ENCODE results near the gene ITPR2.
"Not testable (repeated sequence)": the region's sequence is repeated elsewhere in the genome, so short reads cannot be mapped to it uniquely, and the experiment has no call there.

The ITPR2 gene

DNA sequence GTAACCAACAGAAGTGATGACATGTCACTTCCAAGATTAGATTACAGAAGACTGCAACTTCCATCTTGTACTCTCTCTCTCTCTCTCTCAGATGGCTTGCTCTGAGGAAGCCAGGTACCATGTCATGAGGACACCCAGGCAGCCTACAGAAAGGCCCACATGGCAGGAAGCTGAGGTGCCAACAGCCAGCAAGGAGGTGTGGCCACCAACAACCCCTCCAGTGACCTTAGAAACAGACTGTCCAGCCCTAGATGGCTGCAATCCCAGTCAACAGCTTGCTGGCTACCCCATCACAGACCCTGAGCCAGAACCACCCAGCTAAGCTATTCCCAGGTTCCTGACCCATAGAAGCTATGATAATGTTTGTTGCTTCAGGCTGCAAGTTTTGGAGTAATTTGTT, 178.4 kb downstream of the ITPR2 start:
- DNase-seq: no peak

DNA sequence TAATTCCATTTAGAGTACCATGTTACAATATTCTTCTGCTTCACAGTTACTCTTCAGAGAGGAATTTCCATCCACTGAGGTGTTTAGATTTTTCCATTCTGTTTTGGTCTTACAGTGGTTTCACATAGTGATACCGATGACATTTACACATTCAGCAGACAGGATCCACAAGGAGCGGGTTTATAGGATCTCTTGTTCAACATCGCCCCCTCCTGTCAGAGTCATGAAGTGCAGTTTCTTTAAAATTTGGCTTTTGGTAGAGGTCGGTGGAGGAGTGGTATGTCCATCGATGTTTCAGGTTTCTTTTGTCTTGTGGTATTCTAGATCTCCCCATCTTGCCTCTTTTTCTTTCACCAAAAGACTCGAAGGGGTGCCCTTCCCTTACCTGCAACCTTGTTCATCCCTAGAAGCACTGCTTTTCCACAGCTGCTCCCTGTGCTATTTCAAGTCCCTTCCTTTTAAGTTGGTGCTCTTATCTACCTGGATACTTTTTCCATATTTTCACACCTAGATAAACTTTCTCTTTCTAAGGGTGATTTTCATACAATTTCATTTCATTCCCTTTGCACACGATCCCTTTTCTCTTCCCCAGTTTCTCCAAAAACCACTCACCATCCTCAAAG, 181.3 kb downstream of the ITPR2 start:
- DNase-seq: peak; percentile 77

DNA sequence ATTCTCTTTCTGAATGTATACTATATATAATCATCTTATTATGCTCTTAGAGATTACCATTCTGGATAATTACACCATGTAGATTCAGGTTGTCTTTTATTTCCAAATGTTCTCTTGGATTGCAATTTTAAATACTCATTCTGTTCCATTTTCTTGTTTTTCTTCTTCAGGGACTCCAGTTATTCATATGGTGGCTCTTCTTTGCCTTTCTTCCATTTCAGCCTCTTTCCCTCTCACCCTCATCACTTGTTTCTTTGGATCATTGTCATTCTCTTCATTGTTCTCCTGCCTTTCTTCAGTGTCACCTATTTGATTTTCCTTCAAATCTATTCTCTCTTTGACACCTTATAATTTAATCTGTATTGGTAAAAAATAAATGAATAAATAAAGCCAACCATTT, 182.0 kb downstream of the ITPR2 start:
- DNase-seq: no peak

DNA sequence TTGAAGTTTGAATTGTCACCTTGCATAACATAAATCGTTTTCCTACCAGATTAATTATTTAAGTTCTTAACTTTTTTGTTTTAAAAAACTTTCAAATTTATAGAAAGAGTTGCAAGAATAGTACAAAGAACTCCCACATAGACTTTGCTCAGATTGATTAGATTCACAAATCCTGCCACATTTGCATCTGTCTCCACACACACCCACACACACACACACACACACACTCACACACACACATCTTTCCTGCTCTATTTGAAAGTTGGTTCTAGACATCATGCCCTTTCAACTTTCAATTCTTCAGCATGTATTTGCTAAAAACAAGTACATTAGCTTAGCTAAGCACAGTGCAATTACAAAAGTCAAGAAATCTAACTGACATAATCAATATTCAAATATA, 184.0 kb downstream of the ITPR2 start:
- DNase-seq: no peak

DNA sequence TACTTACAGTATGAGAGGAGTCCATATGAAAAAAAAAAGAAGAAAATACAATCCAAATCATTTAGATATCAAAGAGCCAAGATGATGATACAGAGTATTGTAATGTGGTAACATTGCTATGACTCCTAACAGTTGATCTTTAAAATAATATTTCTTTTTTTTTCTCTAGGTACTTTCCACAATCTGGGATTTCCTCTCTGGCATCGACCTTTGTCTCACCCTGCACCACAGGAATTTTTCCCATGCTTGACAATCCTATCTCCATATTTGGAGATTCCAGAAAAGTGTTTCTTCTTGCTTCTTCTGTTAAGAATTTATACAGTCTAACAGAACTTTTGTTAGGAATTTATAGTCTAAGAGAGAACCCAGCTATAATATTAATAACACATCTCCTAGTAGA, 184.4 kb downstream of the ITPR2 start:
- DNase-seq: no peak

DNA sequence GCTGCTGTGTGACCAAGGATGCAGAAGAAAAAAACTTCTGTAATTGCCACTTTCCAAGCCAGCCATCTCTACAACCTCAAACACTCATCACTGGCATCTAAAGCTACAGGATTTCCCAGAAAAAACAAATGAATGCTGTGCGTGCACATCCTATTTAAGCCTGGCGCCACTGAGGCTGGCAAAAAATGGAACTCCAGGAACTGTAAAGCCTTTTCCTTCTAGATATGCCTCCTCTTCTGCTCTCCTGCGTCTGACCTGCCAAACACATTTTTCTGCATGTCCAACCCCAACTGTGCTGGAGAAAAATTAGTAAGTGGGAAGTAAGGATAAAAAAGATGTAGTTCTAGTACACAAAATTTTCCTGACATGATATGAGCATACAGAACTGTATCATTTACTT, 184.9 kb downstream of the ITPR2 start:
- DNase-seq: no peak

DNA sequence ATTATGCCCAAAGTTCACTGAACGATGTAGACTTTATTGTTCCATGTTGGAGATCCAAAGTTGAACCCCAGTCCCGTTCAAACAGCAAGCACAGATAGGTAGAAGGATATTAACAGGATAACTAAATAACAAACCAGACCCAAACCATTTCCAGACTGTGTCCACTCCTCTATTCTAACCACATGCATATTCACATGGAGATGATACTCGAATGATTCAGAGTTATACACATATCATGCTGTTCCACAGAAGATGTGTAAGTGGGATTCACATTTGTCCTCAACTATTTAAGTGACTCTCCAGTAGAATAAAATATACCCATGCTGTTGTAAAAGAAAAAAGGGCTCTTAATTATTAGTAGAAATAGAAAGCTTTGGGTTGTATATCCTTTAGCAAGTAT, 185.9 kb downstream of the ITPR2 start:
- DNase-seq: no peak

DNA sequence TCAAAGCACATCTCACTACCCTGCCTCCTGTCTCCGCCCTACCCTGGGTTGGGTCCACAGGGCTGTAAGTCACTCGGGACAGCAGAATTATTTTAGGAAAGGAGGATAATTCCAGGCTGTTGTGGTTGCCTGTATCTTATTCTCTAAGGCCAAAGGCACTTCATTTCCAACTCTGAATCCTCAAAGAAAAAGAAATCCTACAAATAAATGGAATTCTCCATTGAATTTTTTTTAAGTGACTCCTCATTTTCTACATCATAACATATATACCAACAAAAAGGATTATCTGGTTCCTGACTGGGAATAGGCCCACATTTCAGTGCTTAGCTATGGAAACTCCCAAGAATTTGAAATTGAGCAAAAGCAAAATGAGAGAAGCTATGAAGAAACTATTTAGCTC, 186.4 kb downstream of the ITPR2 start:
- no peak for DNase-seq

DNA sequence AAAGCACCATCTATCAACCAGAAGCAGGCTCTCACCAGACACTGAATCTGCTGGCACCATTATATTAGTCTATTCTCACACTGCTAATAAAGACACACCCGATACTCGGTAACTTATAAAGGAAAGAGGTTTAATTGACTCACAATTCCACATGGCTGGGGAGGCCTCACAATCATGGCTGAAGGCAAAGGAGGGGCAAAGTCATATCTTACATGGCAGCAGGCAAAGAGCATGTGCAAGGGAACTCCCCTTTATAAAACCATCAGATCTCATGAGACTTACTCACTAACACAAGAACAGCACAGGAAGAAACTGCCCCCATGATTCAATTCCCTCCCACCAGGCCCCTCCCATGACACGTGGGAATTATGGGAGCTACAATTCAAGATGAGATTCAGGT, 188.6 kb downstream of the ITPR2 start:
- not testable (repeated sequence) for DNase-seq

DNA sequence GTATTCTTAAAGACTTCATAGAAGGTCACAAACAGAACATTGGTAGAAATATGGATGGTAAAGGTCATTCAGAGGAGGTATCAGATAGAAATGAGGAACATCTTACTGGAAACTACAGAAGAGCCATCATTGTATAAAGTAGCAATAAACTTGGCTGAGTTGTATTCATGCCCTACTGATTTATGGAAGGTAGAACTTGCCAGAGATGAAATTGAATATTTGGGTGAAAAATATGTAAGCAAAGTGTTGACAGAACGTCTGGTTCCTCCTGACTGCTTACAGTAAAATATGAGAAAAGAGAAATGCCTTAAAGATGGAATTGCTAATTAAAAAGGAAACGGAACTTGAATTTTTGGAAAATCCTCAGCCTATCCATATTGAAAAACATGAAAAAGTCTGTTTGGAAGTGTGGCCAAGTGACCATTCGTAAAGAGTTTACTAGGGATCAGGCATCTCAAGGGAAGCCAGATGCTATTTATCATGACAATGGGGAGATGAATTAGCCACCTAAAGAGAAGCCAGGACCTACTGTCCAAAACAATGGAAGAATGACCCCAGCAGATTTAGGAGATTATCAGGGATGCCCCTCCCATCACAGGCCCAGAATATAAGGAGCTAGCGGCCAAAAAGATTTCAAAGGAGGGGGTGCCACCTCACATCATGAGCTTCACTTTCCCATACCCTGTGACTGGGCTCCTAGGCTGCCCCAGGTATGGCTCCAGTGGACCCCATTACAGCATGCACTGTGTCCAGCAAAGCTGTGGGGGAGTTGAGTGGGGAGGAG, 189.3 kb downstream of the ITPR2 start:
- no peak for DNase-seq

DNA sequence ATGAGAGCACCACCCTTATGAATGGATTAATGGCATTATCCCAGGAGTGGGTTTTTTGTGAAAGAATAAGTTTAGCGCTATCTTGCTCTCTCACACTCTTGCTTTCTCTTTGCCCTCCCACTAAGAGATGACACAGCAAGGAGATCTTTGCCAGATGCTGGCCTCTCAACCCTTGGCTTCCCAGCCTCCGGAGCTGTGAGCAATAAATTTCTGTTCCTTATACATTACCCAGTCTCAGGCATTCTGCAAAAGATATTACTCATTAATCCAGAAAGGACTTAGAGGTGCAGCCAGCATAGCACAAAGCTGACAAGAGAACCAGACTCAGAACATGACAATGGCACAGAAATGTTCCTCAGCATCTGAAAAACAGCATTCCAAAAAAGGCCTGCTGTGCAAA, 190.6 kb downstream of the ITPR2 start:
- no peak for DNase-seq

DNA sequence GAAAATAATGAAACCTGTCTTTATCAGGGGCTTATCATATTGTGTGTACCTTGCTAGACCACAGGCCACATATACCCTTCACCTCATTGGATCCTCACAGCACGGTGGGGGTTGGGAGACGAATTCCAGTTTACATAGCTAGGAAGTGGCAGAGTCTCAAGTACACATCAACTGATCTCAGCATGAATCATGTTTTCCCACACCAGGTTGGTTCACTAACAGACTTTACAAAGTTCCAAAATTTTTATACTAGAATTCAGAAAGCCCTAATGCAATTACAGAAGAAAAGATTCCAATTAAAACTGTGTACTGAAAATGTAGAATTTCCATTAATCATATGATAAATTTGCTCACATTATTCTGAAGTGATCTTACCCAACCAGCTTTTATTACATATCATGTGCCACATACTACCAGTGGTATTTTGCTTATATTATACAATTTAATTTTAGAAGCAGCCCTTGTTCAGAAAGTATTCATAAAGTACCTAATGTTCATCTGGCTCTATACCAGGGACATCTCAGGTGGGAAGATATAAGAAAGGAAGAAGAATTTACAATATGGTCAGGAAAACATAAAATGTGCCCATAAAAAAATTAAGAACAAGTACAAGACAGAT, 196.2 kb downstream of the ITPR2 start:
- DNase-seq: no peak

DNA sequence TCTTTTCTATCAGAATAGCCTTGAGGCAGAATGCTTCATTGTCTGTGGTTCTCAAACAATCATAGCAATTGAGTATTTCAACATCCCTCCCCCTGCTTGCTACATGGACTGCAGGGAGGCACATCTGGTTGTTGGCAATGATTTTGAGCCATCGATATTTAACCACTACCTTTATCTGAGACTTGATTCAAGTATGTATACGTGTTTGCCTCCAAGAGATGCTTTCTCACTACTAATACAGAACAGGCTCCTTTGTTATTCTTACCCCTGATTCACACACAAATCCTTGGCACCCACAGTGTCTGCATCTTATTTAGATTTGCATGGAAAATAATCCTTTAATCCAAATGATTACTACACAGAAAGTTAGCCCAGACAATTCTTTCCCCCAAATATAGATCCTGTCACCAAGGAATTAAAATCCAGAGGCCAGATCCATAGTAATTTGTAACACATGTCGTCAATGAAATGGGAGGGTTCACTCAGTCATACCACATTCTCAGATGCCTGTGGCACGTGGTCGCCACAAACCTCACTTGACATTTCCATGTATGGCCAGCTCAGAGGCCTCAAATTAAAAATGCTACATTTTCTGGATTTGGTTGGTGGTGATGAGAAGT, 199.3 kb downstream of the ITPR2 start:
- peak; percentile 9 for DNase-seq

DNA sequence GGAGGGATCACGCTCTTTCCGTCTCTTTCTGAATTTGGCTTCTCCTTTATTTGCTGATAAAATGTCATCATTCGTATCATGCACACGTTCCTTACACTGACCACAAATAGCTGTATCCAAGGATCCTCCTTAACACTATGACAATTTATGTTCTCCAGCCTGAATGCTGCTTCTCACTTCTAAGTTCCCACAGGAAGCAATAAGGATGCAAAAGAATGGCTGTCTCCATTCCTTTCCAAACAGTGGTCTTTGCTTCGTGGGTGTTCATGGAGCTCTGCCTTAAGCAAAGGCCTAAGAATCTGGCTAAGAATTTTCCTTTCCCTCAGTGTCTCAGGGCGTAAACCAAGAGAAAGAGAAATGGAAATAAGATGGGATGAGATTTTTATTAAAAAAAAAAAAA, 200.2 kb downstream of the ITPR2 start:
- no peak for DNase-seq

DNA sequence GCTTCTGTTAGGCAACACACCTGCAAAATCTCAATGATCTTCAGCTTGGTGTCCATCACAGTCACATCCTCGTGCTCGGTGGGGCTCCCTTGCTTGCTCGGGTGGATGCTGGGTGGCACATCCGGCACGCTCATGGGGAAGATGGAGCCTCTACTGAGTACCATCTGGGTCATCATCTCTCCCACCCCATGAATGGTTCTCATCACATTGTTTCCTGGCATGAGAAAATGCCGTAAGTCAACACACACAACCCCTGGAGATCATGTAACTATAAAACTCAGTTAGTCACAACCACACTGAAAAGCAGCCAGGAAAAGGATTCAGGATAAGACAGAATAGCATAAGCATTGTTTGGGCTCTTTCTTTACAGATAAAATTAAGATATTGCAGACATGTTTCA, 201.1 kb downstream of the ITPR2 start:
- no peak for DNase-seq

DNA sequence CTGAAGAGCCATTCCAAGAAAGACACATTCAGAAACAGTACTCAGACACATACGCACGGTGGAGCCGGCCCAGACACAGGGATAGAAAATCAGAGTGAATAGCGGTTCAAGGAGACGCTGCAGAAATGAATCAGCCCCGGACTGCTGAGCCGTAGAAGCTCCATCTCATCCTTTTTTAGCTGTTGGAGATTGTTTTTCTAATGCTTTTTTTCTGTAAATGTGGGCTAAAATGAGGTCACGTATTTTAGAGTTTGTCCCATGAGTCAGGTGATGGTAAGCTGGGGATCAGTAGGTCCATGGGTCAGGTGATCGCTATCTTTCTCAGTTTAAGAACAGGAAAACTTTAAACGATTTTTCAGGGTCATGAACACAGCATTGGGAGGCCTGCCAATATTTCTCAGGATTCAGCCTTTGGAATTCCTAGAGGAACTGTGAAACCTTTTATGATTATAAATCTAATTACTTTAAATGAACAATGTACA, 202.4 kb downstream of the ITPR2 start:
- DNase-seq: no peak

DNA sequence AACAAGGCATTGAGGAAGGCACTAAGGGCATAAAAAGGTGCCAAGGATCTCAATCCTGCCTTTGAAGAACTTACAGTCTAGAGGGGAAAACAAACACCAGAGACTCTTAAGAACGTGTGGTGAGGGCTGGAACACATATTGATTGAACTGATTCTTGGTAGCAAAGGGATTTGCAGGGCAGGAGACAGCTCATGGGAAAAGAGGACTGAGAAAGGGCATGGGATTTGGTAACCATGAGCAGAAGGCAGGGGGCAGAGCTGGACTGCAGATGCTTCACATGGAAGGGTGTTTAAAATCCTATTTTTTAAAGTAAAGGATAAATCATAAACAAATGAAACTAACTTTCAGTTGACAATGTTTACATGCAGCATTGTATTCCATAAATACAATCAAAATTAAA, 203.1 kb downstream of the ITPR2 start:
- DNase-seq: no peak

DNA sequence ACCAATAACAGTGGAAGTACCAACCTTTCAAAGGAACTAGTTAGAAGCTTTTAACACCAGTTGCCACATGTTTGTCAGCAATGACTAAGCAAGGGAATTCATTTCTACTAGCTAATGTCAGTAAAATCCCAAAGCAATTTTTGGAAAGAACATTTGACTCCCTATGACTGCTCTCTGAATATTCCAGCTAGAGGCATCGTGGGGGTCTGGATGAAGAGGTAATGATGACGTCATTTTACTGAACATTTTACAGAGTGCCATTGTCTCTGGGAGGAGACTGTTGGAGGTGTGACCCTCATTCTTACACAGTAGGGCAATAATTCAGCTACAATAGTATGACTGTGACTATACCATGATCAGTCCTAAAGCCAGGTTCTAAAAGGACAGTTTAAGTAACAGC, 204.8 kb downstream of the ITPR2 start:
- no peak for DNase-seq

DNA sequence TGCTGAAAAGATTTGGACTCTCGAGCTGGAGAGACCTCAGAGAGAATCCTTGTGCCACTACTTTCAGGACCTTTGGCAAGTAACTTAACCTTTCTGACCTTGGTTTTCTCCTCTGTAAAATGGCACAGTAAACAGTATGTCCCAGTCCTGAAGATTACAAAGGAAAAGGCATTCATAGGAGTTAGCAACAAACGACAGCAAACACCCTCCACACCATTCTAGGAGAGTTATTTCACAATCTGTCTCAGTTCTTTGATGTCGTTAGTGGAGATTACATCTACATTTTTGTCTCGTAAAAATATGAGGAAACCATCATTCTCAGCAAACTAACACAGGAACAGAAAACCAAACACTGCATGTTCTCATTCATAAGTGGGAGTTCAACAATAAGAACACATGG, 205.7 kb downstream of the ITPR2 start:
- peak; percentile 46 for DNase-seq

DNA sequence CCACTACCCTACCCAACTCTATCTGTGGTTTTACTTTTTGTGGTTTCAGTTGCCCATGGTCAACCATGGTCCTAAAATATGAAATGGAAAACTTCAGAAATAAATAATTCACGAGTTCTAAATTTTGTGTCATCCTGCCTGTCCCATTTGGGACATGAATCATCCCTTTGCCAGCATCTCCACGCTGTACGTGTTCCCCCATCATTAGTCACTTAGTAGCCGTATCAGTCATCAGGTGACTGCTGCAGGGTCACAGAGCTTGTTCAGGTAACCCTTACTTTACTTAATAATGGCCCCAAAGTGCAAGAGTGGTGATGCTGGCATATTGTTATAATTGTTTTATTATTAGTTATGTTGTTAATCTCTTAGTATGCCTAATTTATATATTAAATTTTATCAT, 209.9 kb downstream of the ITPR2 start:
- no peak for DNase-seq

DNA sequence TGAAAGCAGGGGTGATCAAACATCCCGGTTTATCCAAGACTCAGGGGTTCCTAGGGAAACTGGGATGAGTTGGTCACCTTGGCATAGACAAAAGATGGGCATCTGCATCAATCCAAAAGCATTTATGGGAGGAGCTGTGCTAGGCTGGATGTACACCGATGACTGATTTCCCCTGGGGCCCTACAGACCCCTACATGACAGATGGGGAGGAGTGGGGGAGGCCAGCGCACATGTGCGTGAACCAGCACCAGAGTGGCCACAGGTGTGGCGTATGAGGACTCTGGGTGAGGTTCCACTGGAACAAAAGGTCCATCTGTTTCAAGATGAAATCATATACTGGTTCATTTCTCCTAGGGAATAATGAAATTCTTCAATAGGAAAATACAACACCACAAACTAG, 210.4 kb downstream of the ITPR2 start:
- no peak for DNase-seq

DNA sequence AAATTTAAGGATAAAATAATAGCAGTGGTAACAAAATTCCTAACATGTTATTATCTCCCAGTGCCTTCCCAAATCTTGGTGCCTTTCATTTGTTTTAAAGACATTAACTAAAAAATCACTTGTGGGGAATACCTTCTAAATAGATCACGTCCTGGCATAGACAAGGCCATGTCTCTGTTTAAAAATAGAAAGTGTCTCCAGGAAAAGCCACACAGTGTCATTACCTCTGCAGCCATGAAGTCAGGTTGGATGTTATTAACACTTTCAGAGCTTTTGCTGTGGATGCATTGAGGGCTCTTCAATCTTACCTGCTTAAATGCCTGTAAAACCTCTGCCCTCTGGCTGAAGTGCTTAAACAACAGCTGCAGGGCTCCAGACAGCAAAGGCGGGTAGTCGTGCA, 211.1 kb downstream of the ITPR2 start:
- no peak for DNase-seq

DNA sequence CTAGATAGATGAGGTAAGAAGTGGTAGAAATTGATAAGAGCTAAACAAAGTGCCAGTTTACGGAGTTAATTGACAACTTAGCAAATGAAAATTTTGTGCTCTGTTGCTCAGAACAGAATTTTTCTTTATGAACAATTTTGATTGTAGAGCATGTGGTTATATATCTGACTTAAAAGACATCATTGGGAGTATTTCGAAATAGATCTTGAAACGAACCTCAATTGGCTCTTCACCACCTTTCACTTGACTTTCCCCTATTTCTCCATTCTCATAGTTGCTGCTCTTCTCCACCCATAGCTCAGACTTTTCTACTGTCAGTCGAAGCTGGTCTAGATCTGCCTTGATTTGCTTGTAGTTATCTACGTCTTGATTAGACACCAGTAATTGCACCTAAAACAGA, 212.1 kb downstream of the ITPR2 start:
- no peak for DNase-seq

DNA sequence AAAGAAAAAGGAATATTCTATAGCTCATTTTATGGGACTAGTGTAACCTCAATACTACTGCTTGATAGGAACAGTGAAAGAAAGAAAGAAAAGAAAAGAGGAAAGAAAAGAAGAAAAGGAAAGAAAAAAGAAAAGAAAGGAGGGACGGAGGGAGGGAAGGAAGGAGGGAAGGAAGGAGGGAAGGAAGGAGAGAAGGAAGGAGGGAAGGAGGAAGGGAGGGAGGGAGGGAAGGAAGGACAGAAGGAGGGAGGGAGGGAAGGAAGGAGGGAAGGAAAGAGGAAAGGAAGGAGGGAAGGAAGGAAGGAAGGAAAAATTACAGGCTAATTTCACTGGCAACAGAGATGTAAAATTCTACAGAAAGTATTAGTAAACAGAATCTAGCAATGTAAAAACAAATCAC, 215.5 kb downstream of the ITPR2 start:
- DNase-seq: no peak

Data from hematopoietic multipotent progenitor cell treated with erythropoietin and hydrocortisone succinate and interleukin-3 and kit ligand, for 6 days (in vitro differentiated cells).